Hindlimb muscle (tissue), 1 donor: ENCODE results near the gene CCDC183. TPM values are rescaled to one million over a fixed set of nuclear protein-coding genes. Genes with fewer than 3 reads are reported as not detected.
"Not testable (repeated sequence)": the region's sequence is repeated elsewhere in the genome, so short reads cannot be mapped to it uniquely, and the experiment has no call there.

Source experiments
- DNase-seq: peaks from one replicate; pipeline ENCODE4 v3.0.0-alpha.2; 2013
- polyA plus RNA-seq: library from polyadenylated mRNA; unstranded; fragments of 120-200 nt; gene quantifications from one replicate; pipeline ENCODE4 v1.2.1, GENCODE V29; 2013; ENCODE audit not compliant: insufficient read length

The CCDC183 gene
- polyA plus RNA-seq, 1 donor, result 3.0 TPM

DNA sequence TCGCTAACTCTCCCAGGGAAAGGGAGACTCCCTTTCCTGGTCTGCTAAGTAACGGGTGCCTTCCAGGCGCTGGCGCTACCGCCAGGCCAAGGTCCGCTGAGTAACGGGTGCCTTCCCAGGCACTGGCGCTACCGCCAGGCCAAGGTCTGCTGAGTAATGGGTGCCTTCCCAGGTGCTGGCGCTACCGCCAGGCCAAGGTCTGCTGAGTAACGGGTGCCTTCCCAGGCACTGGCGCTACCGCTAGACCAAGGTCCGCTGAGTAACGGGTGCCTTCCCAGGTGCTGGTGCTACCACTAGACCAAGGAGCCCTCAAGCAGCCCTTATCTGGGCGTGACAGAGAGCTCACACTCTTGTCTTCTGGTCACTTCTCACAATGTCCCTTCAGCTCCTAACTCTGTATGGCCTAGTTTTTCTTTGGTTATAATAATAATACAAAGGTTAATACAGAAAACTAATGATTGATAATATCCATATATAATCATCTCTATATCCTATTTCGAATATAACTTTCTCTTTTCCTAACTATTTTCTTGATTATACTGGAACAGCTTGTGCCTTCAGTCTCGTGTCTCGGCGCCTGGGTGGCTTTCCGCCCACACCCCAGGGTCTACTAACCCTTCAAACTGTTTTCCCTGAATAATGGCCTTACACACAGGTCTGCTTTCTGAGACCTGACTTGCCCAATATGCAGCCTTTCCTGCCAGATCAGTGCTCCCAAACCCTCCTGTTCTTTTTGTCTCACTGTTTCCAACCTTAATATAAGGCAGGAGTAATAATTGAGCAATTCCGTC, 10.4 kb upstream of the CCDC183 start:
- not testable (repeated sequence) for DNase-seq

DNA sequence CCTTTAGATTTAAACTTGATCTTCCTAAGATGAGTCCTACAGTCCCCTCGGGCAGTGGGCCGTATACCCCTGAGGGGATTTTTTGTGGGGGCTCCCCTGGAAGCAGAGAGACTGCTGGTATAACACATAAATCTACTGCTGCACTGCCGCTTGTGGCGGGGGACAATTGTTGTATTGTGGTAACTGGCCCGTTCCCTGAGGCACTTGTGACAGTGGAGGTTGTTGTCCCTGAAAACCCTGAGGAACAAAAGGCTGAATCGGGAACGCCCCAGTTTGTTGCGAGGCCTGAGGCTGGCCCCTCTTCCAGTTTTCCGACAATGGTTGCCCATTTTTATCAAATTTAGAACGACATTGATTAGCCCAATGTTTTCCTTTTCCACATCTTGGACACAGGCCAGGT, 9.7 kb upstream of the CCDC183 start:
- no peak for DNase-seq

DNA sequence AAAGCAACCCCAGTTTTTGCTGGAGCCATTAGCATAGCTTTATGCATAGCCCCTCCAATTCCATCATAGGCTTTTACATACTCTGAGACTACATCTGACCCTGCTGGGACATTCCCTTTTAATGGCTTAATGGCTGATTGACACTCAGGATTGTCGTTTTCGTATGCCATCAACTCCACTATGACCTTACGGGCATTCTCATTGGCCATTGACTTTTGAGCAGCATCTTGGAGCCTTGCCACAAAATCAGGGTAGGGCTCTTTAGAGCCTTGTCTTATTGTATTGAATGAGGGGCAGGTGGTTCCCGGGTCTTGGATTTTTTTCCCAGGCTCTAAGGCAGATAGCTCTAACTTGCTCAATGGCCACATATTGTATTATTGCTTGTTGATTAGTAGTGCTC, 9.2 kb upstream of the CCDC183 start:
- not testable (repeated sequence) for DNase-seq

DNA sequence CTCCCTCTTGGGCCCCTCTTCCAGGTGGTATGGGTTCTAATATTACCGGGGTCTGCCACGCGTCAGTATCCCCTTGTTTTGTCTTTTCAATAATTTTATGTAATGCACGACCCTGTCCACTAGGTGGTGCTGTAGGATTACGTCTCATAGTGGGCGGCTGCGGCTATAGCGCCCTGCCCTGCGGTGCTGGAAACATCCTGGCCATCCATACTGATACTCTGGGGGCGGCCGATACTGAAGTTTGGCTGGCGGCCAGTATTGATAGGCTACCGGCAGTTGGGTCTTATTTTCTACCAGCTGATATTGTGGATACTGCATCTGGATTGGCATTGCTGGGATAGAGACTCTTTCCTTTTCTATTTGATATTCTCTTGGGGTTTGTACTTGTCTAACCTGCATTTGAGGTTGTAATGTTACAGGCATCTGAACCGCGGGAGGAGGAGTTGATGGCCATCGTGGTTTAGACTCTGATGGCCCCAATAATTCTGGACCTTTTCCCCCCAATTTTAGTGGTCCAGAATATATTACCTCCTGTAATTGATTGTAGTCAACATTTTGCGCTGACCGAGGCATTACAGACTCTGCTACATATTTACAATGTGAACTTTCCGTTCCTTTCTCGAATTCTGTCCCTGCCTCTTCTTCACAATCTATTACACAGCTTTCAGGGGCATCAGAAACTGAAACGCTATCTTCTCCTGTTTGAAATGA, 8.3 kb upstream of the CCDC183 start:
- DNase-seq, result peak; percentile 70

DNA sequence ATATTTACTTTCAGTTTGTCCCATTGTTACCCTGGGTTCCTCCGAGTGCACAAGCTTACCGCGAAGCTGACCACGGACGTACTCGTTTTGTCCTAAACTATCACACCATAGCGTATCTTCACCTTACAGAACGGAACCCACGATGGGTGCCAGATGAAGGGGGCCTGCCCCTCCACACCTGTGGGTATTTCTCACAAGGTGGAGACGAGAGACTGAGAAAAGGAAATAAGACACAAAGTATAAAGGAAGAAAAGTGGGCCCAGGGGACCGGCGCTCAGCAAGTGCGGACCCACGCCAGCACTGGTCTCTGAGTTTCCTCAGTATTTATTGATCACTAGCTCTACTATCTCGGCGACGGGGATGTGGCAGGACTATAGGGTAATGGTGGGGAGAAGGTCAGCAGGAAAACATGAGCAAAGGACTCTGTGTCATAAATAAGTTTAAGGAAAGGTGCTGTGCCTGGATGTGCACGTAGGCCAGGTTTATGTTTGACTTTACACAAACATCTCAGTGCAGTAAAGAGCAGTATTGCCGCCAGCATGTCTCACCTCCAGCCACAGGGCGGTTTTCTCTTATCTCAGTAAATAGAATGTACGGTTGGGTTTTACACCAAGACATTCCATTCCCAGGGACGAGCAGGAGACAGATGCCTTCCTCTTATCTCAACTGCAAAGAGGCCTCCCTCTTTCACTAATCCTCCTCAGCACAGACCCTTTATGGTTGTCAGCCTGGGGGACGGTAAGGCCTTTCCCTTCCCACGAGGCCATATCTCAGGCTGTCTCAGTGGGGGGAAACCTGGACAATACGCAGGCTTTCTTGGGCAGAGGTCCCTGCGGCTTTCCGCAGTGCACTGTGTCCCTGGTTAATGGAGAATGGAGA, 7.3 kb upstream of the CCDC183 start:
- DNase-seq, result not testable (repeated sequence)

DNA sequence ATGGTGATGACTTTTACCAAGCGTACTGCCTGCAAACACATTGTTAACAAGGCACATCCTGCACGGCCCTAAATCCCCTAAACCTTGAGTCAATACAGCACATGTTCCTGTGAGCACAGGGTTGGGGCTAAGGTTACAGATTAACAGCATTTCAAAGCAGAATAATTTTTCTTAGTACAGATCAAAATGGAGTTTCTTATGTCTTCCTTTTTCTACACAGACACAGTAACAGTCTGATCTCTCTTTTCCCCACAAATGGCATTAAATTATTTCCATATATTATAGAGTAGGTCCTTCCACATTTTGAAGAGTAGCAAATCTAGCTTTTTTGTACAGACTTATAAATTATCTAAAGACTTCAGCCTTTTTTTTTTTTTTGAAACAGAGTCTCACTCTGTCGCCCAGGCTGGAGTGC, 6.6 kb upstream of the CCDC183 start:
- no peak for DNase-seq

DNA sequence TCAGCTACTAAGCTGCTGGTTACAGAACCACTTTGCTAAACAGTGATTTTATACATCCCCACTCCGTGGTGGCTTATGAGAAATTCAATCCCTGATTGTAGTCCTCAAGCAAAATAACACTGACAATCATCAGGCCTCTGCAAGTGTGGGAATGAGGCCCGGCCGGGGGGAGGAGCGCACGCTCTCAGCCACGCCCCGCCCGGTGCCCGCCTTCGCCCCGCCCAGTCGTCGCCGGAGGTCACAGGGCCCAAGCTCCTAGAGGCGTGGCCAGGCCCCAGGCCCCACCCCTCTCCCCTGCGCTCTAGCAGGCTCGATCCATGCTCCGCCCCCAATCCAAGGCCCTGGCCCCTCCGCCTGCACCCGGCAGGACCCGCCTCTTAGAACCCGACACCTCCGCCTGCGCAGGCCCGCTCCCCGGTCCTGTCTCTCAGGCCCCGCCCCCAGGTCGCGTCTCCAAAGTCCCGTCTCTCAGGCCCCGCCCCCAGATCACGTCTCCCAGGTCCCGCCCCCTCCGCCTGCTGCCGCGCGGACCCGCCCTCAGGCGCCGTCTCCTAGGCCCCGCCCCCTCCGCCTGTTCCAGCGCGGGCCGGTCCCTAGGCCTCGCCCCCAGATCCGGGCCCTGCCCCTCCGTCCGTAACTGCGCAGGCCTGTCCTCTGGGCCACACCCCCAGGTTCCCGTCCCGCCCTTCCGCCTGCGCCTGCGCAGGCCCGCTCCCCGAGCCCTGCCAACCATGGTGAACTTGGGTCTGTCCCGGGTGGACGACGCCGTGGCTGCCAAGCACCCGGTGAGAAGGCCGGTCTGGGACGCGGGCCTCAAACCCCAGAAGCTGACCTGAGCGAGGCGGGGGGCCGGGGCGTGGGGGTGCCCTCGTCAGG, 5.3 kb upstream of the CCDC183 start, which contains the start of gene TMEM141:
TMEM141 (plus strand) TSS at position 705 of the 876 bp plus-strand sequence; CDS start at position 732, 27 bp downstream.
- peak; percentile 98 for DNase-seq

DNA sequence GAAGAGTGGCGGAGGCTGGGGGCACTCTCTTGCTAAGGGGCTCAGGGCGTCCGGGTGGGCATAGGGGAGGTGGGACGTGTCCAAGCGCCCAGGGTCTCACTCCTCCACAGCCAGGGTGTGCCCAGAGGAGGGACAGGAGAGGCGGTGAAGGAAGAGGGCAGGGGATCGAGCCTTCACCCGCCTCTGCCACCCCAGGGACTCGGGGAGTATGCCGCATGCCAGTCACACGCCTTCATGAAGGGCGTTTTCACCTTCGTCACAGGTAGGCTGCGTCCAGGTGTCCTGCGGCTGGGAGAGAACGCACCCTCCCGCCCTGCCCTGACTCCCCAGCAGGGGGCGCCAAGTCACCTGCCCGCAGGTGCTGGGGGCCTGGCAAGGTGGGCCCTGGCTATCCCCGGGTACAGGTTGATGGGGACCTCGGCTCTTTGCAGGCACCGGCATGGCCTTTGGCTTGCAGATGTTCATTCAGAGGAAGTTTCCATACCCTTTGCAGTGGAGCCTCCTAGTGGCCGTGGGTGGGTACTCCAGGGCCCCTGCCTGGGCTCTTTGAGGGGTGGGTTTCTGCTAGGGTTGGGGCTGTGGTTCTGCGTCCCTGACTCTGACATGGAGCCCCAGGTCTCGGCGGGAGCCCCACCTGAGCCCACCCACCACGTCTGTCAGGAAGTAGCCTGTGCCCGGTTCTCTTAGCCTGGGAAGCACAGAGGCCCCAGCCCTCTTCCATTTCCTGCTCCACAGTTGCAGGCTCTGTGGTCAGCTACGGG, 4.4 kb upstream of the CCDC183 start:
- DNase-seq, result peak; percentile 34

DNA sequence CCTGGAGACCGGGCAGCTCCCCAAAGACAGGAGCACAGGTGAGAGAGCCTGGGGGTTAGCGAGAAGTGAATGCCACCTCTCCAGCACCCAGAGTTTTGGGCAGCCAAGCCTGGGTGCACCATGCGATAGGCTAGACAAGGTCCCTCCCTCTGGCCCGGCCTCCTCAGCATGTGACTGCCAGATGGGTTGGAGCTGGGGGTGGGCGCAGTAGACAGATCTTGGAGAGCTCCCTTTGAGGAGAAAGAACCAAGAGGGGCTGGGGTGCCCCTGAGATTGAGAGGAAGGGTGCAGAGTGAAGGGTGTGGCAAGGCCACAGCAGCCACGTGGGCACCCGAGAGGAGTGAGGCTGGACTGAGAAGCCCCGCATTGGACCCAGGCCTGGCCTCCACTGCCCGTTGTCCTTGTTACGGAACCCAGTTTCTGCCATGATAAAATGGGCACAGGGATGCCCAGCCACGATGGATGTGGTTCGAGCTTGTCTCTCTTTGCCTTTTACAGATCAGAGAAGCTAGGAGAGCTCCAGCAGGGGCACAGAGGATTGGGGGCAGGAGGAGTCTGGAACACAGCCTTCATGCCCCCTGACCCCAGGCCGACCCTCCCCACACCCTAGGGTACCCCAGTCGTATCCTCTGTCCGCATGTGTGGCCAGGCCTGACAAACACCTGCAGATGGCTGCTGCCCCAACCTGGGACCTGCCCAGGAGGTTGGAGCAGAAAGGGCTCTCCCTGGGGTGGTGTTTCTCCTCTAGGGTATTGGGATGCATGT, 3.6 kb upstream of the CCDC183 start:
- DNase-seq, result no peak

DNA sequence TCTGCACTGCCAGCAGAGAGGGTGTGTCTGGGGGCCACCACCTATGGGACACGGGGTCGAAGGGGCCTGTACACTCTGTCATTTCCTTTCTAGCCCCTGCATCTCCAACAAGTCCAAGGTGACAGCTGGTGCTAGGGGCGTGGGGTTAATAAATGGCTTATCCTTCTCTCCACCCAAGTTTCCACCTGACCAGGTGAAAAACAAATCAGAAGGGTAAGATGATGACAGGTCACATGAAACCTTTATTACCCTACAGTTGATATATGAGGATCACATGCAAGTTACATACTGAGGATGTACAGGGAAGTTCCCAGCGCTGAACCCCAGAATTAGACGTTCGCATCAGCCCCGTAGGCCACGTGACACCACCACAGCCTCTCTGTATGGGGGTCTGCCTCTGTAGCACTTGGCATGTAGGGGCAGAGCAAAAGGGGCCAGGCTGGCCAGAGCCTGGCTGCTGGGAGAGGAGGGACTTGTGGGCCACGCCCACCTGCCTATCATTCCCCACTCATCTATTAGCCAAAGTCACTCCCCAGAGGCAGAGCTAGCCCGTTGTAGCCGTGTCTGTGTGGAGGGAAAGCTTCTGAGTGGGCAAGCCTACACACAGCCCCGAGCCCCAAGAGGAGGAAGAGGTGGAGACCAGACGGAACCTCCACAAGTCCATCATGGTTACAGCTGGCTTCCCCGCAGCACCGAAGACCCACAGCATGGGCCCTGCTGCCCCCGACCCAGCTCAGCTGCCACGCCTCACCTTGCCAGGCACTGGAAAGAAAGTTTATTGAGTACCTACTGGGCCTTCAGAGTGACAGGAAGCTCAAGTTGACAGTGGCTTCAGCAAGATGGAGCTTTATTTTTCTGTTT, 2.8 kb upstream of the CCDC183 start:
- DNase-seq, result no peak

DNA sequence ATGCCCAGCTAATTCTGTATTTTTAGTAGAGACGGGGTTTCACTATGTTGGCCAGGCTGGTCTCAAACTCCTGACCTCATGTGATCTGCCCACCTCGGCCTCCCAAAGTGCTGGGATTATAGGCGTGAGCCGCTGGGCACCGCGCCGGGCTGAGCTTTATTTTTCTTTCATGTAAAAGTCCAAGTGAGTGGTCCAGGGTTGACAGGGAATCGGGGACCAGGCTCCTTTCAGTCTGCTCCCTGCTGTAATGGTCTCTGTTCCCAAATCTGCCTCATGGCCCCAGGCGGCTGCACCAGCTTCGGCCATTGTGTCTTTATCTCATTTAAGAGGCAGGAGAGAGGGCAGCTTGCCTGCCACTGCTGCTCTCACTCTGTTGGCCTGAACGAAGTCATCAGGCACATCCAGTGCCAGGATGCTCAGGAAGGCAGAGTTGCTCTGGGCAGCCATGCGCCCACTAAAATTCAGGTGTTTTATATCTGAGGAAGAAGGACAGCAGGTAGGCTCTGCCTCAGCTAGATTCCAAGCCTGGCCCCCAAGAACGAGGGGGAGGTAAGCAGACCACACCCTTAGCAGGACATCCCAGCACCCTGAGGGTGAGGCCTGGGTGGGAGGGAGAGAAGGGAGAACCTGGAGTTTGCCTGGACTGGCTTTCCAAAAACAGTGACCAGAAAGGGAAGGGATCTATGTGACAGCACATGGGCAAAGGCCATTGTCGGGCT, 1.7 kb upstream of the CCDC183 start:
- no peak for DNase-seq

DNA sequence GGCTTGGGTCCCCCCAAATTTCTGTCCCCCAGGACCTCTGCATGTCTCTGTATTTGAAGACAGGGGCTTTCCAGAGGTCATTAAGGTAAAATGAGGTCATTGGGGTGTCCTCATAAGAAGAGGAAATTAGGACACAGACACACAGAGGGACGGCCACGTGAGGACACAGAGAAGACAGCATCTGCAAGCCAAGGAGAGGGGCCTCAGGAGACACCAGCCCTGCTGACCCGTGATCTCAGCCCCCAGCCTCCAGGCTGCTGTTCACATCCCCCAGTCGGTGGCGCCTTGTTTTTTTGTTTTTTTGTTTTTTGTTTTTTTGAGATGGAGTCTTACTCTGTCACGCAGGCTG, 1.2 kb upstream of the CCDC183 start:
- no peak for DNase-seq

DNA sequence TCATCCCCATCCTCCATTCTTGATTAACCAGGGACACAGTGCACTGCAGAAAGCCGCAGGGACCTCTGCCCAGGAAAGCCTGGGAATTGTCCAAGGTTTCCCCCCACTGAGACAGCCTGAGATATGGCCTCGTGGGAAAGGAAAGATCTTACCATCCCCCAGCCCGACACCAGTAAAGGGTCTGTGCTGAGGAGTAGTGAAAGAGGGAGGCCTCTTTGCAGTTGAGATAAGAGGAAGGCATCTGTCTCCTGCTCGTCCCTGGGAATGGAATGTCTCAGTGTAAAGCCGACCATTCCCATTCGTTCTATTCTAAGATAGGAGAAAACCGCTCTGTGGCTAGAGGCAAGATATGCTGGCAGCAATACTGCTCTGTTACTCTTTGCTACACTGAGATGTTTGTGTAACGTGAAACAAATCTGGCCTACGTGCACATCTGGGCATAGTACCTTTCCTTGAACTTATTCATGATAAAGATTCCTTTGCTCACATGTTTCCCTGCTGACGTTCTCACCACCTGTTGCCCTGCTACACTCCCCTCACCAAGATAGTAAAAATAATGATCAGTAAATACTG, 723 bp downstream of the CCDC183 start:
- not testable (repeated sequence) for DNase-seq

DNA sequence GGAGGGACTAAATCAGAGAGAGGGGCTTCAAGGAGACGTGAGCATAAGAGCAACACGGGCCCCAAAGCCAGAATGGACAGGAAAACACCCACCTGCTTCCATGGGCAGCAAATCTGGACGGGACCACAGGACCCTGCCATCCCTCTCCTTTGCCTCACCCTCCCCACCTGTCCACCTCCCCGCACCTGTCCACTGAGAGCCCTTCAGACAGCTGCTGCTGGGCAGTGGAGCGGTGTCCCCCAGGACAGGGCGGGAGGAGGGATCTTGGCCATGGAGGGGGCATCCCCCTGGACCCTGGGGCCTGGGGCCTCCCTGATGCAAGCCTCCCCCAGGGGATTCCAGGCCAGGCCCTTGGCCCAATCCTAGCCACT, 2.6 kb downstream of the CCDC183 start:
- no peak for DNase-seq

DNA sequence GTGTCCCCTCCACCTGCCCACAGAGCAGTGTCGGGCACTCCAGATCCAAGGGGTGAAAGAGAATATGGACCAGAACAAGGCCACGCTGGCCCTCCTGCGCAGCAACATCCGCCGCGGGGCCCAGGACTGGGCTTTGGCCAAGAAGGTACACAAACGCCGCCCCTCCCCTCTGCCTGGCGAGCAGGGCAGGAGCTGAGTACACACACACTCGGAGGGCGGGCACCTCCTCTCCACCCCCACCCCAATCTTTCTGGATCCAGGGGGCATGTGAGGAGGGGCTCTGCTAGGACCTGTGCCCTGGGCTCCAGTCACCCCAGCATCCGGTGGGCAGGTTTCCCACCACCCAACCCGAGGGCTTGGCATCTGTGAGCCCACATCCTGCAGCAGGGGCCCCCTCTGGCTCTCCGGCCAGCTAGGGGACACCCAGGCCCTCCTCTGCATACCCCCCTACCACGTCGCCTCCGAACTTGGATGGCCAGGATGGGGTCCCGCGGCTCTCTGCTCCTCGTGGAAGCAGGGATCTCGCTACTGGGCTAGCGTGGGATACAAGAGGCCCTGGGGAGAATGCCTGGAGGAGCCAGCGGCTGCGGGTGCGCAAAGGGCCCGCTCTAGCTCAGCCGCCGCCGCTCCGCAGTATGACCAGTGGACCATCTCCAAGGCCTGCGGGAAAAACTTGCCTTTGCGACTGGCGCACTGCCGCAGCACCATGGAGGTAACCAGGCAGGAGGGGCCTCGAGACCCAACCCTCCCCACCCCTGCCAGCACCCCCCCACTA, 3.1 kb downstream of the CCDC183 start:
- no peak for DNase-seq

DNA sequence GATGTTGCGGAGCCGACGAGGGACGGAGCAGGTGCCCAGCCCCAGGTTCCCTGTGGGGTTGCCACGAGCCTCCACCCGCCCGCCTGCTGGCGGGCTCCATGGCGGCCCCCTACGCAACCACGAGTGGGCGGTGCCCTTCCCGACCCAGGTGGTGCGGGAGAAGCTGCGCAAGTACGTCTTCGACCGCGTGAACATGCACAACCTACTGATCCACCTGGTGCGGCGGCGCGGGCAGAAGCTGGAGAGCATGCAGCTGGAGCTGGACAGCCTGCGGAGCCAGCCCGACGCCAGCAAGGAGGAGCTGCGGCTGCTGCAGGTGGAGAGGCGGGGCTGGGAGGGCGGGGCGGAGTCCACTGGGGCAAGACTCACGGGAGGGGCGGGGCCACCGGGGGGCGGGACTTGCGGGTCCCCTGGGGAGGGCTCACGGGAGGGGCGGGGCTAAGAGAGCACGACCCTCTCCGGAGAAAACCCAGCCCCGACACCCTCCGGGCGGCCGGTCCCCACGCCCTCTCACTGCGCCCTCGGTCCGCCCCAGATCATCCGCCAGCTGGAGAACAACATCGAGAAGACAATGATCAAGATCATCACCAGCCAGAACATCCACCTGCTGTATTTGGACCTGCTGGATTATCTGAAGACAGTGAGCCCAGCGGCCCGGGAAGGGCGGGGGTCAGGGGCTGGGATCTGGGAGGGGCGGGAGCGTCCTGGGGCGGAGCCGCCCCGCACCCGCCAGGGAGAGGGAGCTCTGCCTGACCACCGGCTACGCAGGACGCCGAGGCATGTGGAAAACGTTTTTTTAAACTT, 3.9 kb downstream of the CCDC183 start:
- no peak for DNase-seq

DNA sequence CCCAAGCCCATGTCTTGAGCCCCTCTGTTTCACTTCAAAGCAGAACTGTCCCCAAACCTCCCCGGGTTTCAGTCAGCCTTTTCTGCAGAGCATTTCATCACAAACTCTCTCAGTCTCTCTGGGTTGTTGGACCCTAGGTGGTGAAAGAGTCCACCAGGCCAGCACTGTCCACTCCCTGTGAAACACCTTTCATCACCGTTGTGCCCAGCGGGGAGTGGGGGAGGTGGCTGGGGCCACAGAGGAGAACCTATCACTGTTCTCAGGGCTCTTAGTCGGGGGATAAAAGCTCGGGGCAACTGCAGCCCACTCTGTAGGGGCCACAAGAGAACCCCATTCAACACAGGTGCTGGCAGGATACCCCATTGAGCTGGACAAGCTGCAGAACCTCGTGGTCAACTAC, 6.2 kb downstream of the CCDC183 start:
- no peak for DNase-seq
